Loucy (cell line): ENCODE results near the gene KDM4E.

Experiments
- CTCF ChIP-seq: fragments of 200-600 bp; sonication (generic); conservative IDR thresholded peaks from 2 replicates; pipeline ENCODE4 v1.5.1; 2014; ENCODE audit warnings: mild to moderate bottlenecking, antibody characterized with exemption, low read length
- EZH2phosphoT487 ChIP-seq: fragments of 200-600 bp; IDR thresholded peaks from 2 replicates; pipeline ENCODE4 v1.6.1; 2018; ENCODE audit warnings: antibody characterized with exemption, mild to moderate bottlenecking, moderate library complexity, borderline replicate concordance

GRCh38 chr11:95005642-95006041 is 19.4 kb upstream of the KDM4E start:
- no peak for TF ChIP-seq CTCF
- no peak for TF ChIP-seq EZH2phosphoT487
